HEK293T (cell line): Measurements from ENCODE around the gene TIAM1.

Source experiments
- CTCF ChIA-PET: fragments of 350-600 bp; formaldehyde crosslinking; extraction: SDS; loops from one replicate; lab custom pipeline; 2021; ENCODE audit warnings: antibody characterized with exemption, inconsistent platforms; lab: Yijun Ruan, JAX
- POLR2A ChIA-PET: fragments of 350-600 bp; formaldehyde crosslinking; extraction: SDS; loops from one replicate; lab custom pipeline; 2020; ENCODE audit warnings: antibody characterized with exemption, inconsistent platforms; lab: Yijun Ruan, JAX
- DNase-seq: peaks from one replicate; pipeline ENCODE4 v3.0.0; 2012; ENCODE audit warnings: mixed read lengths; ENCODE audit errors: extremely low spot score
- ARNT ChIP-seq: fragments of 450-650 bp; IDR thresholded peaks from 2 replicates; pipeline ENCODE4 v1.6.1; 2017; ENCODE audit warnings: mild to moderate bottlenecking
- BHLHE40 ChIP-seq: fragments of 450-650 bp; IDR thresholded peaks from 2 replicates; pipeline ENCODE4 v1.6.1; 2016; ENCODE audit warnings: mild to moderate bottlenecking, moderate library complexity, borderline replicate concordance
- CTBP1 ChIP-seq: fragments of 450-650 bp; IDR thresholded peaks from 2 replicates; pipeline ENCODE4 v1.6.1; 2016; ENCODE audit warnings: borderline replicate concordance
- ELF4 ChIP-seq: fragments of 450-650 bp; IDR thresholded peaks from 2 replicates; pipeline ENCODE4 v1.6.1; 2017; ENCODE audit warnings: antibody characterized with exemption
- FOXA1 ChIP-seq: fragments of 450-650 bp; IDR thresholded peaks from 2 replicates; pipeline ENCODE4 v1.6.1; 2016; ENCODE audit warnings: mild to moderate bottlenecking
- FOXK2 ChIP-seq: fragments of 450-650 bp; IDR thresholded peaks from 2 replicates; pipeline ENCODE4 v1.6.1; 2016; ENCODE audit warnings: mild to moderate bottlenecking
- FOXM1 ChIP-seq: fragments of 450-650 bp; IDR thresholded peaks from 2 replicates; pipeline ENCODE4 v1.6.1; 2017; ENCODE audit warnings: mild to moderate bottlenecking, borderline replicate concordance
- HDGF ChIP-seq: fragments of 450-650 bp; IDR thresholded peaks from 2 replicates; pipeline ENCODE4 v1.6.1; 2017; ENCODE audit warnings: antibody characterized with exemption, borderline replicate concordance
- L3MBTL2 ChIP-seq: fragments of 450-650 bp; conservative IDR thresholded peaks from 2 replicates; pipeline ENCODE4 v1.6.1; 2016; ENCODE audit warnings: mild to moderate bottlenecking
- LEF1 ChIP-seq: fragments of 450-650 bp; IDR thresholded peaks from 2 replicates; pipeline ENCODE4 v1.6.1; 2017; ENCODE audit warnings: mild to moderate bottlenecking, borderline replicate concordance
- NFRKB ChIP-seq: fragments of 450-650 bp; IDR thresholded peaks from 2 replicates; pipeline ENCODE4 v1.6.1; 2016; ENCODE audit warnings: mild to moderate bottlenecking, moderate library complexity
- SP1 ChIP-seq: fragments of 450-650 bp; IDR thresholded peaks from 2 replicates; pipeline ENCODE4 v1.6.1; 2017
- SUZ12 ChIP-seq: fragments of 450-650 bp; IDR thresholded peaks from 2 replicates; pipeline ENCODE4 v1.6.1; 2016; ENCODE audit warnings: mild to moderate bottlenecking
- TARDBP ChIP-seq: fragments of 450-650 bp; IDR thresholded peaks from 2 replicates; pipeline ENCODE4 v1.6.1; 2016
- ZNF384 ChIP-seq: fragments of 450-650 bp; IDR thresholded peaks from 2 replicates; pipeline ENCODE4 v1.6.1; 2016
- TF ChIP-seq, protein P1 (sequence below): fragments of 450-650 bp; IDR thresholded peaks from 2 replicates; pipeline ENCODE4 v1.6.1; 2016

Gene TIAM1

GRCh38 chr21:31382060-31382459 lies 38.0 kb upstream of the TIAM1 start:
- ChIA-PET POLR2A (no interaction called here), CTCF (no interaction called here)
- no peak for TF ChIP-seq FOXK2
- no peak for TF ChIP-seq TARDBP
- TF ChIP-seq ELF4, result no peak
- no peak for TF ChIP-seq CTBP1
- TF ChIP-seq LEF1, result no peak
- no peak for TF ChIP-seq SUZ12
- no peak for TF ChIP-seq ZNF384
- TF ChIP-seq L3MBTL2, result no peak
- TF ChIP-seq NFRKB, result no peak
- no peak for TF ChIP-seq ARNT
- TF ChIP-seq SP1, result no peak
- TF ChIP-seq, protein P1, sequence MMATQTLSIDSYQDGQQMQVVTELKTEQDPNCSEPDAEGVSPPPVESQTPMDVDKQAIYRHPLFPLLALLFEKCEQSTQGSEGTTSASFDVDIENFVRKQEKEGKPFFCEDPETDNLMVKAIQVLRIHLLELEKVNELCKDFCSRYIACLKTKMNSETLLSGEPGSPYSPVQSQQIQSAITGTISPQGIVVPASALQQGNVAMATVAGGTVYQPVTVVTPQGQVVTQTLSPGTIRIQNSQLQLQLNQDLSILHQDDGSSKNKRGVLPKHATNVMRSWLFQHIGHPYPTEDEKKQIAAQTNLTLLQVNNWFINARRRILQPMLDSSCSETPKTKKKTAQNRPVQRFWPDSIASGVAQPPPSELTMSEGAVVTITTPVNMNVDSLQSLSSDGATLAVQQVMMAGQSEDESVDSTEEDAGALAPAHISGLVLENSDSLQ, result no peak
- no peak for TF ChIP-seq HDGF
- no peak for TF ChIP-seq FOXM1
- TF ChIP-seq FOXA1, result no peak
- no peak for TF ChIP-seq BHLHE40
- DNase-seq, result no peak

DNA sequence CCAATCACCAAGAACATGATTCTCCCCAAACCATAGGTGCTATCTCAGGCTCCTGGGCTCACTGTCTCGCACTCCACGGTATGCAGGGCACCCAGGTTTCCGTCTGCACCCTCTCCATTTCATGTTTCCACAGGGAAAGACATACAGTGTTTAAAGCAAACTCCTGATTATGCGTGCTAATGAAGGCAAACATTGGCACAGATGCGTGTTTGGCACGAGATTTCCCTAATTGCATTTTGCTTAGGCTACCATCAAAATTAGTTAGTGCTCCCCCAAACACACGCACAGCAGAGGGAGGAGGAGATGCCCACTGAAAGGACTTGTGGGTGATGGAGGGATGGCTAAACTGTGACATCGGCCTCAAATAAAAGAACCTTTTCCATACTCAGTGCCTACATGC lies 32.2 kb upstream of the TIAM1 start:
- ChIA-PET POLR2A (no interaction called here), CTCF (interaction anchor here (0.9 kb wide), 1 partner anchor 204 kb away, joined by 3 read pairs; no protein-coding TSS in a partner anchor)
- no peak for DNase-seq
- TF ChIP-seq FOXM1 (no peak), ELF4 (no peak), HDGF (no peak), TARDBP (no peak), ARNT (no peak), SP1 (no peak), CTBP1 (no peak), LEF1 (no peak), L3MBTL2 (no peak), FOXA1 (no peak), FOXK2 (no peak), BHLHE40 (no peak), ZNF384 (no peak), SUZ12 (no peak)
- TF ChIP-seq, protein P1, result no peak

DNA sequence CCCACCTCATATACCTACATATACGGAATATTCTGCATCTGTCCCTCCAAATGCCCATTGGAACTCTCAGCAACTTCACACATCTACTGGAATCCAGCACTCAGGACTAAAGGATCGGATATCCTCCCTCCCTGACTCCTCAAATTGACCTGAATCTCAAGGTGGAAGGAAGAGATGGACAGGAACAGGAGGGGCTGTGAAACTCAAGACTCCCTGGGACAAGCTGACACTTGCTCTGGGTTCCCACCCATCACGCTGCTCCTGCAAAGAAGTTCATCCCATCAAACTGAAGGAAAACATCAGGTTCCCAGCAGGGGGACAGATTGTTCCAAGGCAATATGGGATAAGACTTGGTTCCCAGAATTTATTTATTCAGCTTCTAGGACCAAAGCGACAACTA lies 30.3 kb upstream of the TIAM1 start:
- TF ChIP-seq SUZ12, result no peak
- TF ChIP-seq BHLHE40, result no peak
- TF ChIP-seq ZNF384, result no peak
- no peak for TF ChIP-seq ELF4
- no peak for TF ChIP-seq FOXA1
- TF ChIP-seq FOXM1, result no peak
- no peak for TF ChIP-seq LEF1
- no peak for TF ChIP-seq TARDBP
- no peak for TF ChIP-seq HDGF
- no peak for TF ChIP-seq FOXK2
- TF ChIP-seq, protein P1, result no peak
- no peak for TF ChIP-seq SP1
- no peak for TF ChIP-seq CTBP1
- POLR2A ChIA-PET, result no interaction called here
- no peak for DNase-seq
- CTCF ChIA-PET, result no interaction called here

DNA sequence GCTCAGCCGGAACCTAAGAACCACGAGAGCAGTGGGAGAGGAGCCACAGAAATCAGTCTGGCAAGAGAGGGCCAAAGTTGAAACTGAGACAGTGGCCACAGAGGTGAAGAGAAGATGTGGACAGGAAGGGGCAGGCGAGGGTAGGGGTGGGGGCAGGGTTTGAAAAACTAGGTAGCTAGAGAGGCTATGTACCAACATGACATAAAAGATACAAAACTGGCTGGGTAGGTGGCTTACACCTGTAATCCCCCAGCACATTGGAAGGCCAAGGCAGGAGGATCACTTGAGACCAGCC lies 28.4 kb upstream of the TIAM1 start:
- no peak for DNase-seq
- ChIA-PET POLR2A (no interaction called here), CTCF (interaction anchor here (0.6 kb wide), 1 partner anchor 14 kb away, joined by 3 read pairs; no protein-coding TSS in a partner anchor)
- TF ChIP-seq FOXK2 (no peak), ELF4 (no peak), CTBP1 (no peak), HDGF (no peak), TARDBP (no peak), L3MBTL2 (no peak), BHLHE40 (no peak), ZNF384 (no peak)
- TF ChIP-seq, protein P1, result no peak

DNA sequence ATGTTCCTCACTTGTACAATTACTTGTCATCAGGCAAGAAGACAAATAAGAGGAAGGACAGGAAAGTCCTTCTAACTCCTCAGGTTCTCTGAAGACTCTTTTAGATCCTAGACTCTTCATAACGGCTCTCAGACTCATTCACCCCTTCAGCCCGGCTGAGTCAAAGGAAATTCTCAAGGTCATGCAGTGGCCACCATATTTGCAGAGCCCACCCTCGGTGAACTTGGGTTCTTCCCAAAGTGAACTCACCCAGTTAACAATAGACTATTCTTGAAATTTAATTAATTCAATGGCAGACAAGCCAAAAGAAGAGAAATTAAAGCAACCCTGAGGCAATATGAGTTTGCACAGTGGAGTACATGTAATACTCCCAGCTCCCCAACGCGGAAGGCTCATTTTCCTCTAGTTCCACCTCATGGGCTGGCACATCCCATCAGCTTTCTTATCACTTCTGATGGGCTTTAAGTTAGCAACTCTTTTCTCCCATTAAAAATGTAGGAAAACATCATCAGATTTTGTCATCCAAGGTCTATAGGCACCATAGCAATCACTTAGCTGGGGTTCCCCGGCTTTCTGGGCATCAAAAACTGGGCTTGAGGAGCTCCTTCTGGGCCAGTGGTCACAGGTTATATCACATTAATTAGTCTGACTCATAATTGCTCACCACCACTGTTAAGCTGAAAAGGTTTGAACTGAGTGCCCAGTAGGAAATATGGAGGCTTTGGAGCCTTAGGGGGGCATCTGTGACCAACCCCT lies 27.8 kb upstream of the TIAM1 start:
- ChIA-PET CTCF (no interaction called here), POLR2A (no interaction called here)
- no peak for DNase-seq
- TF ChIP-seq NFRKB (no peak), HDGF (no peak), FOXA1 (no peak), FOXK2 (no peak), CTBP1 (no peak), TARDBP (no peak), ZNF384 (no peak), ELF4 (no peak), SP1 (no peak), BHLHE40 (no peak), ARNT (no peak), SUZ12 (no peak)
